Kidney (tissue), 14 donors: ENCODE results near the gene TBC1D8. TPM values are rescaled to one million over a fixed set of nuclear protein-coding genes. Genes with fewer than 3 reads are reported as not detected.

Source experiments
- DNase-seq, 5 donors: peaks; one replicate each; pipeline ENCODE4 v3.0.0-alpha.2; 2013 to 2020
- FAIRE-seq: peaks from 2 replicates; lab custom pipeline; 2012; peaks lifted over from hg19 to GRCh38; lab: Jason Lieb, UNC
- H3K27ac ChIP-seq, 2 donors: one replicate each; pipeline ENCODE4 v1.7.0; 2013; ENCODE audit warnings: low read depth in 2 of 2, low read length in 2 of 2, inconsistent platforms in 1 of 2
- H3K27me3 ChIP-seq: one replicate; pipeline ENCODE4 v1.7.1; 2013; ENCODE audit warnings: low read length, inconsistent platforms; ENCODE audit not compliant: control insufficient read depth, insufficient read depth
- H3K36me3 ChIP-seq, 3 donors: one replicate each; pipeline versions ENCODE4 v1.7.0 to v1.7.1; 2013; ENCODE audit warnings: low read length in 3 of 3, control low read depth in 1 of 3, inconsistent platforms in 1 of 3; ENCODE audit not compliant: insufficient read depth in 3 of 3, control insufficient read depth in 2 of 3
- H3K4me1 ChIP-seq, 3 donors: one replicate each; pipeline versions ENCODE4 v1.7.0 to v1.7.1; 2013; ENCODE audit warnings: low read length in 3 of 3, inconsistent platforms in 1 of 3, low read depth in 1 of 3; ENCODE audit not compliant: control insufficient read depth in 2 of 3, insufficient read depth in 2 of 3
- H3K4me3 ChIP-seq, 3 donors: one replicate each; pipeline versions ENCODE4 v1.7.0 to v1.8.1; 2013; ENCODE audit warnings: low read length in 3 of 3, control low read depth in 1 of 3, inconsistent platforms in 1 of 3
- H3K9ac ChIP-seq, 3 donors: one replicate each; pipeline versions ENCODE4 v1.7.0 to v1.7.1; 2013; ENCODE audit warnings: low read length in 3 of 3, control low read depth in 1 of 3, inconsistent platforms in 1 of 3
- H3K9me3 ChIP-seq, 3 donors: one replicate each; pipeline versions ENCODE4 v1.7.0 to v1.7.1; 2013; ENCODE audit warnings: low read length in 3 of 3, control low read depth in 1 of 3, inconsistent platforms in 1 of 3; ENCODE audit not compliant: control insufficient read depth in 2 of 3, insufficient read depth in 1 of 3
- intact Hi-C: fragments of 100-400 bp; cut with DNase I; formaldehyde crosslinking; loops from one replicate; pipeline ENCODE4 v1.11.1; 2022
- polyA plus RNA-seq: library from polyadenylated mRNA; stranded (reverse); fragments of 350-450 nt; fragmentation: Illumina TruSeq; extraction: RNeasy Lipid Tissue Mini Kit (QIAGEN cat#74804); gene quantifications from one replicate; pipeline ENCODE4 v1.2.3, GENCODE V29; 2014; ENCODE audit warnings: low read depth, low replicate concordance; ENCODE audit not compliant: insufficient read depth
- total RNA-seq: library from RNA; stranded (reverse); fragmentation: NEBNext Ultra II Directional; extraction: Animal tissue kit (Norgen Biotek cat#: 25700); gene quantifications from one replicate; pipeline ENCODE4 v1.2.1, GENCODE V29; 2021
- TF ChIP-seq, protein P1 (sequence below): IDR thresholded peaks from 3 replicates; pipeline ENCODE4 v1.5.1; 2012; ENCODE audit warnings: mild to moderate bottlenecking, moderate library complexity, borderline replicate concordance; ENCODE audit not compliant: insufficient read depth; ENCODE audit errors: extremely low read depth
- donor health status: control.
- donor health status: control.
- donor health status: control.
- donor health status: control.
- donor health status: control.
- donor health status: DM: yes; HTN: yes; CAD: no.
- donor health status: Normal renal cell carcinoma (clear cell type).

The TBC1D8 gene
- total and polyA plus RNA-seq, 2 donors from 2014 or later: 7.4 to 47.9 TPM

DNA sequence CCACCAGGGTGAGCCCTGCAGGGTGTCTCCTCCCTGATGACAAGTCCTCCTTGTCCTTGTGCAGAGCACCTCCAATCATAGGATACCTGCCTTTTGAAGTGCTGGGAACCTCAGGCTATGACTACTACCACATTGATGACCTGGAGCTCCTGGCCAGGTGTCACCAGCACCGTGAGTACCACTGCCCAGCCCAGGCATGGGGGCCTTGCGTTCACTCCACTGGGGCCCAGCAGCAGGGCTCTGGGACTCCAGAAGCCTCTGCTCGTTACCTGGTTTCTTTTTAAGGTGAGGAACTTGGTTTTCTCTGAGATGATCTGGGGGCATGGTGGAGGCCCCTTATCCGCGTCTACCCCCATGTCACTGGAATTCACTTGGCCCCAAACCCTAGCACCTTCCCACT is 185.6 kb downstream of the TBC1D8 start:
- Histone ChIP-seq H3K36me3 (peaks cover 4 to 7% (median 6%) of the 10 kb centered on the region in 3 donors), H3K4me1 (no peaks in the 10 kb centered on the region), H3K4me3 (no peak overlapping the region), H3K9ac (no peak overlapping the region), H3K27ac (no peak overlapping the region), H3K27me3 (no peaks in the 10 kb centered on the region), H3K9me3 (no peaks in the 10 kb centered on the region)
- no peak for FAIRE-seq
- TF ChIP-seq, protein P1, sequence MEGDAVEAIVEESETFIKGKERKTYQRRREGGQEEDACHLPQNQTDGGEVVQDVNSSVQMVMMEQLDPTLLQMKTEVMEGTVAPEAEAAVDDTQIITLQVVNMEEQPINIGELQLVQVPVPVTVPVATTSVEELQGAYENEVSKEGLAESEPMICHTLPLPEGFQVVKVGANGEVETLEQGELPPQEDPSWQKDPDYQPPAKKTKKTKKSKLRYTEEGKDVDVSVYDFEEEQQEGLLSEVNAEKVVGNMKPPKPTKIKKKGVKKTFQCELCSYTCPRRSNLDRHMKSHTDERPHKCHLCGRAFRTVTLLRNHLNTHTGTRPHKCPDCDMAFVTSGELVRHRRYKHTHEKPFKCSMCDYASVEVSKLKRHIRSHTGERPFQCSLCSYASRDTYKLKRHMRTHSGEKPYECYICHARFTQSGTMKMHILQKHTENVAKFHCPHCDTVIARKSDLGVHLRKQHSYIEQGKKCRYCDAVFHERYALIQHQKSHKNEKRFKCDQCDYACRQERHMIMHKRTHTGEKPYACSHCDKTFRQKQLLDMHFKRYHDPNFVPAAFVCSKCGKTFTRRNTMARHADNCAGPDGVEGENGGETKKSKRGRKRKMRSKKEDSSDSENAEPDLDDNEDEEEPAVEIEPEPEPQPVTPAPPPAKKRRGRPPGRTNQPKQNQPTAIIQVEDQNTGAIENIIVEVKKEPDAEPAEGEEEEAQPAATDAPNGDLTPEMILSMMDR: no peak
- intact Hi-C loops: no loop called here
- DNase-seq: peak in 1 of 5 donors; percentile 22

DNA sequence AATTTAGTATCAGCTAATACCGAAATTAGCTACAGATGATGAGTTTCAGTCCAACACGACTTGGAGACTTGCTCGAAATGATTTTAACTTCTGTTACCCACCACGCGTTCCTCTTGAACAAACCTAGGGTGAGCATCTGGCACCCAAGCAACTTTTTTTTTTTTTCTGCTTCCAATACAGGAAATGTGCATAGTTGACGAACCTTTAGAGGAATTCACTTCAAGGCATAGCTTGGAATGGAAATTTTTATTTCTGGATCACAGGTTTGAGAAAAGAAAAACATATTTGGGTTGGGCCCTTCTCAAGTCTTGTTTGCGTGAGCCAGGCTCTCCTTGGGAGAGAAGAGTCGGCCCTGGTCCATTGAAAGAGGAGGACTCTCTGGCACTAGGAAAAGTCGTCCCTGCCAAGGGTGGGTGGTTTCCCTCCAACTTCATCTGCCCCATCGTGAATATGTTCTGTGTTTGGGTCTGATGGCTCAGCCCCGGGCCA is 186.5 kb downstream of the TBC1D8 start:
- TF ChIP-seq, protein P1: no peak

GRCh38 chr2:100964222-100964621 is 187.0 kb downstream of the TBC1D8 start:
- no peaks in the 10 kb centered on the region for H3K27me3 ChIP-seq
- DNase-seq (no peak), FAIRE-seq (no peak)
- no peak overlapping the region for H3K4me3 ChIP-seq
- no peaks in the 10 kb centered on the region for H3K9me3 ChIP-seq
- intact Hi-C loops: no loop called here
- H3K9ac ChIP-seq: no peak overlapping the region
- H3K4me1 ChIP-seq: no peaks in the 10 kb centered on the region
- no peak overlapping the region for H3K27ac ChIP-seq
- TF ChIP-seq, protein P1: no peak
- no peaks in the 10 kb centered on the region for H3K36me3 ChIP-seq

More for the DNA sequence above, 186.5 kb downstream of the TBC1D8 start:
- peak in 1 of 5 donors; percentile 10 for DNase-seq
- no peak overlapping the region for H3K9ac ChIP-seq
- H3K9me3 ChIP-seq: no peaks in the 10 kb centered on the region
- no peak overlapping the region for H3K27ac ChIP-seq
- H3K4me1 ChIP-seq: no peaks in the 10 kb centered on the region
- FAIRE-seq: no peak
- intact Hi-C loops: no loop called here
- no peak overlapping the region for H3K4me3 ChIP-seq
- peaks cover 3 to 4% (median 3%) of the 10 kb centered on the region in 3 donors for H3K36me3 ChIP-seq
- no peaks in the 10 kb centered on the region for H3K27me3 ChIP-seq

- intact Hi-C loops: no loop called here
- FAIRE-seq (no peak), DNase-seq (peak in 1 of 5 donors; percentile 22)
Measured at GRCh38 chr2:100963026-100963375, 188.2 kb downstream of the TBC1D8 start.

More at GRCh38 chr2:100963026-100963375, 188.2 kb downstream of the TBC1D8 start:
- no peaks in the 10 kb centered on the region for H3K36me3 ChIP-seq
- no peaks in the 10 kb centered on the region for H3K4me1 ChIP-seq
- TF ChIP-seq, protein P1: no peak
- no peak overlapping the region for H3K27ac ChIP-seq
- no peak overlapping the region for H3K4me3 ChIP-seq
- no peak overlapping the region for H3K9ac ChIP-seq
- H3K27me3 ChIP-seq: no peaks in the 10 kb centered on the region
- H3K9me3 ChIP-seq: no peaks in the 10 kb centered on the region
